Measurements from ENCODE around the gene ANKRD10. TPM values are rescaled to one million over a fixed set of nuclear protein-coding genes. Genes with fewer than 3 reads are reported as not detected.
A peak's percentile ranks its signal among the peaks of the same experiment; 100 is the strongest.

The ANKRD10 gene
- total and polyA plus RNA-seq, 2 of the 8 experiments (the other 6 are each of a cell fraction or from before 2014, with no cell fraction given) = 146 to 218 TPM

- Histone ChIP-seq H3K4me3 (ENCODE audit: extremely low read depth in 1 of 4, insufficient read depth in 2 of 4, low read depth in 3 of 4, low read length in 4 of 4) (peak overlapping the region in 1 of 4 experiments; percentile 40; a peak in 1 of 8 replicates), H4K8ac (ENCODE audit: extremely low read depth, insufficient read depth, low read length) (no peak overlapping the region), H3K27me3 (replicated peaks in 1 of 4; ENCODE audit: control insufficient read depth in 3 of 4, extremely low read depth in 1 of 4, insufficient read depth in 3 of 4, low read length in 3 of 4) (no peaks in the 10 kb centered on the region), H4K20me1 (replicated peaks in 1 of 2; ENCODE audit: control insufficient read depth in 1 of 2, insufficient read depth in 2 of 2, low read length in 2 of 2) (peaks cover 19 to 20% of the 10 kb centered on the region in 2 experiments), H3K23ac (ENCODE audit: insufficient read length) (no peak overlapping the region), H3K9ac (replicated peaks in 1 of 4; ENCODE audit: extremely low read depth in 1 of 4, low read depth in 3 of 4, low read length in 3 of 4) (no peak overlapping the region), H2BK15ac (ENCODE audit: low read length) (no peak overlapping the region), H2BK20ac (ENCODE audit: low read length) (no peak overlapping the region), H3K79me2 (ENCODE audit: control insufficient read depth in 1 of 2, insufficient read depth in 2 of 2, low read length in 2 of 2) (peaks cover 41 to 99% of the 10 kb centered on the region in 2 experiments), H3K4me2 (ENCODE audit: insufficient read depth in 1 of 2, low read depth in 2 of 2, low read length in 2 of 2) (peak overlapping the region; percentile 21 to 91; a peak in 2 of 4 replicates), H3K9me3 (ENCODE audit: insufficient read depth in 2 of 2, low read depth in 1 of 2, low read length in 1 of 2) (no peaks in the 10 kb centered on the region), H3K23me2 (ENCODE audit: low read depth, low read length) (0 out of 2 replicates have a peak, but pooled peaks cover 2% of the 10 kb centered on the region), H3K36me3 (ENCODE audit: control insufficient read depth in 2 of 4, insufficient read depth in 4 of 4, low read length in 3 of 4) (peaks cover 3 to 69% (median 30%) of the 10 kb centered on the region in 4 experiments; a peak in 7 of 8 replicates), H3K27ac (ENCODE audit: low read depth, low read length) (no peak overlapping the region), H4K91ac (replicated peaks; ENCODE audit: insufficient read length, low read length) (no peak overlapping the region), H2BK120ac (replicated peaks; ENCODE audit: low read depth, low read length) (no peak overlapping the region), H2BK5ac (ENCODE audit: low read depth, low read length) (no peak overlapping the region), H2BK12ac (ENCODE audit: low read depth, low read length) (no peak overlapping the region), H4K5ac (ENCODE audit: insufficient read length, low read depth, low read length) (no peak overlapping the region), H3K4ac (replicated peaks; ENCODE audit: insufficient read length, low read depth, low read length) (no peak overlapping the region), H2AK5ac (ENCODE audit: low read depth, low read length) (no peak overlapping the region), H3K56ac (replicated peaks; ENCODE audit: insufficient read length, low read depth, low read length) (no peak overlapping the region), H2AFZ (ENCODE audit: low read length) (no peak overlapping the region), H3K4me1 (replicated peaks in 1 of 4; ENCODE audit: control insufficient read depth in 3 of 4, insufficient read depth in 4 of 4, low read length in 3 of 4) (peaks cover 21 to 43% (median 32%) of the 10 kb centered on the region in 4 experiments), H3K79me1 (ENCODE audit: low read depth, low read length) (peaks cover 2% of the 10 kb centered on the region; the same call in 1 of the 2 replicates), H3K18ac (ENCODE audit: extremely low read depth, low read length) (no peak overlapping the region), H3K14ac (ENCODE audit: insufficient read length) (no peak overlapping the region)
- FAIRE-seq (peak; percentile 7), DNase-seq (ENCODE audit: low read depth in 1 of 2, low spot score in 2 of 2) (no peak)
- TF ChIP-seq SRF (IDR thresholded peaks at IDR 0.05; ENCODE audit: low read depth, low read length) (no peak), JUN (IDR thresholded peaks at IDR 0.05; ENCODE audit: low read depth, low read length) (no peak), ZNF274 (IDR thresholded peaks at IDR 0.05; ENCODE audit: borderline replicate concordance, extremely low read depth, low read length) (no peak), SP2 (IDR thresholded peaks at IDR 0.05; ENCODE audit: low read length) (no peak), CBX5 (IDR thresholded peaks at IDR 0.05; ENCODE audit: low read depth, low read length) (no peak), KDM4A (IDR thresholded peaks at IDR 0.05; ENCODE audit: low read depth, low read length, severe bottlenecking) (no peak), JUND (IDR thresholded peaks at IDR 0.05; ENCODE audit: low read length) (no peak), RNF2 (IDR thresholded peaks at IDR 0.05; ENCODE audit: borderline replicate concordance, low read depth, low read length, missing control alignments, poor library complexity, severe bottlenecking) (no peak), GTF2F1 (IDR thresholded peaks at IDR 0.05; ENCODE audit: borderline replicate concordance, low read depth, low read length) (no peak), RFX5 (IDR thresholded peaks at IDR 0.05; ENCODE audit: borderline replicate concordance, low read depth, low read length) (no peak), ATF3 (IDR thresholded peaks at IDR 0.05; ENCODE audit: insufficient read depth, low read depth, low read length) (no peak)
- POLR2A ChIA-PET (ENCODE audit: partially characterized antibody) = interaction anchor here (1.0 to 3.8 kb wide), 8 partner anchors 10 to 42 kb away, joined by 3 to 16 read pairs (median 6); no protein-coding TSS in a partner anchor
- CTCF ChIA-PET (ENCODE audit: partially characterized antibody) = interaction anchor here (0.6 to 2.5 kb wide), 6 partner anchors 8 to 318 kb away, joined by 3 to 12 read pairs (median 4); no protein-coding TSS in a partner anchor
- WGBS, 2 experiments (ENCODE audit: extremely low coverage in 1 of 2, insufficient coverage in 1 of 2, insufficient read length in 1 of 2, insufficient replicate concordance in 2 of 2, low coverage in 1 of 2, low lambda C conversion rate in 2 of 2, missing lambda C conversion rate in 1 of 2) = 78% methylated on average over 3 of the region's 4 CpGs; no CpG with 5 or more reads in 1 of the 2 experiments
Observed at GRCh38 chr13:110907301-110907700, 7.6 kb downstream of the ANKRD10 start.

Data from H1 (cell line).